GM18505 (cell line): Measurements from ENCODE around the gene ZNF584.

ENCODE experiments used
- ATAC-seq: cut with Tn5 transposase; IDR thresholded peaks from one replicate; pipeline ENCODE4 v1.9.1; 2021; ENCODE audit not compliant: unreplicated experiment
- POLR2A ChIP-seq: IDR thresholded peaks from 4 replicates; pipeline ENCODE4 v1.6.1; 2011; ENCODE audit warnings: borderline replicate concordance; ENCODE audit not compliant: insufficient read depth, insufficient read length; ENCODE audit errors: extremely low read depth

The ZNF584 gene

GRCh38 chr19:58451358-58452101 is 43.1 kb downstream of the ZNF584 start, which contains the start of gene ZNF324B:
Gene ZNF324B, plus strand, starts transcription at chr19:58451622. Its CDS starts 2,080 bp downstream, at chr19:58453702.
- peak; percentile 66 for TF ChIP-seq POLR2A
- ATAC-seq = peak; percentile 85

DNA sequence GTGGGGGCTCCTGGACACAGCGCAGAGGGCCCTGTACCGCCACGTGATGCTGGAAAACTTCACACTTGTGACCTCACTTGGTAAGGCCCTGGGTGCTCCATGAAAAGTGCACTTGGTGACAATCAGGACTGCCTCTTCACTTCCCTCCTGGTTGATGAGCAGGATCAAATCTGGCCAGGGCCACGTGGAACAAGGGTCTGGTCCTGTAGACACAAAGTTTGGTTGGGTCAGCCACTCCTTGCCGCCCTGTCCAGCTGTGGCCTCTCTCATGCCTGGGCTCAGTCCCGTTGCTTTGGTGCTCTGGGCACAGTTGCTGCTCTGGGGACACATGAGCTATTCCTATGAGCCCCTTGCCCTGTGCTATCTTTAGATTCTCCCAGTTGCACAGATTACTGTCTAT is 45.3 kb downstream of the ZNF584 start:
- TF ChIP-seq POLR2A = no peak

GRCh38 chr19:58455306-58455705 is 46.9 kb downstream of the ZNF584 start:
- TF ChIP-seq POLR2A = no peak
- no peak for ATAC-seq

More for the DNA sequence above, 45.3 kb downstream of the ZNF584 start:
- ATAC-seq = no peak

- no peak for TF ChIP-seq POLR2A
- no peak for ATAC-seq
Observed at GRCh38 chr19:58456111-58456510, 47.7 kb downstream of the ZNF584 start.

- TF ChIP-seq POLR2A = no peak
- no peak for ATAC-seq
Observed at GRCh38 chr19:58460039-58460438, 51.6 kb downstream of the ZNF584 start.

DNA sequence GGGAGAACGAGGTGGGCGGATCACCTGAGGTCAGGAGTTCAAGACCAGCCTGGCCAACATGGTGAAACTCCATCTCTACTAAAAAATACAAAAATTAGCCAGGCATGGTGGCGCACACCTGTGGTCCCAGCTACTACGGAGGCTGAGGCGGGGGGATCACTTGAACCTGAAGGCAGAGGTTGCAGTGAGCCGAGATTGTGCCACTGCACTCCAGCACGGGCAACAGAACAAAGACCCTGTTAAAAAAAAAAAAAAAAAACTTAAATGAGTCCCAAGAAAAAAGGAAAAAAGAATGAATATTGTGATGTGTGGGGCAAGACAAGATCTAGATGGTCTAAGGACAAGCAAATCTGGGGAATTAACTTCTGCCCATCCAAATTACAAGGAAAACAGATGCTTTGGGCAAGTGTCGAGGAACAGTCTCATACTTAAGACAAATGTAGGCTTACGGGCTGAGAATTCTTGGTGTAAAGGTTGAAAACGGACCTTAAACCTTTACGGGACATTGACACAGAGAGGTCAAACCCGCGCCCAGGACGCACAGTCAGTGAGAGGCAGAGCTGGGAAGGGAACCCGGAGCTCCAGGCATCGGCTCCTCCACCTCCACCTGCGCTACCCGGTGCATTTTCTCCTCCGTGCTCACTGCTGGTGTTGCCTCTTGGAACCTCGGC is 57.8 kb downstream of the ZNF584 start:
- ATAC-seq = peak; percentile 16

DNA sequence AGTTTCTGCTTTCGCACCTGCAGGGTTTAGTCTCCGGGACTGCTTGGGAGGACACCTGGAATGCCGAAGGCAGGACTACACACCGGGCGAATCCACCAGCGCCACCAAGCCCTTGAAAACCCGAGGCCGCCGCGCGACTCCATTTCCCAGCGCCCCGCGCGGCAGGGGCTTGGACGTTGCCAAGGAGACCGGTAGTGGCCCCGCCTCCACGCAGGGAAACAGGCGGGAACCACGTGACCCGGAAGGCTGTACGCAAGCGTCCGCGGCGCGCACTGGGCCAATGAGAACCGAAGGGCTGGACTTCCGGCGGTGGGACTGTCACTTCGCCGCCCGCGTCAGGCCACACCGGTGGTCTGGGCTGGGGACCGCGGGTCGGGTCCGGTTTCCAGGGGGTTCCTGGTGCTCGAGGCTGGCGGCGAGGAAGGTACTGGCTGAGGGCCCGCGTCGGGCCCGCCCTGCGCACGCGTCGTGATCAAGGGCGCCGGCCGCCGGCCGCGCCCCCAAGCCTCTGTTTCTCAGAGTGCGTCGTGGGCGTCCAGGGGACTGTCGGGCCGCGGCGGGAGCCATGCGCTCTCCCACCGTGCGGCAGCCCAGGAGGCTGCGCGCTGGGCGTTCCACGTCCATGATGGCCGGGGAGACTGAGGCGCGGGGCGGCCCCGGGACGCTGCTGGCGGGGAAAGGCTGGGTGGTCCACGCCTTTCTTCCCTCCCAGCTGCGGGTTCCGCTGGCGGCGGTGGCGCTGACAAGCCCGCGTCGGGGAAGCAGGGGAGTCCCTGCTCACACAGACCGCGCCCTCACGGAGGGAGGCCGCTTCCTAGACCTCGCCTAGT is 58.5 kb downstream of the ZNF584 start, which contains the start of gene ZNF324:
Gene ZNF324 (plus strand): TSS at position 321 of the 830 bp plus-strand sequence. CDS start 2,106 bp downstream, outside the sequence.
- ATAC-seq = peak; percentile 95
- peak; percentile 75 for TF ChIP-seq POLR2A

More for the DNA sequence above, 57.8 kb downstream of the ZNF584 start:
- no peak for TF ChIP-seq POLR2A
